GM08714 (cell line): ENCODE results near the gene MRPL28.
"Not testable (repeated sequence)": the region's sequence is repeated elsewhere in the genome, so short reads cannot be mapped to it uniquely, and the experiment has no call there.

Source experiments
- H3K4me3 ChIP-seq: fragments of 200-500 bp; sonication (Bioruptor generic); 2 replicates; pipeline ENCODE4 v1.5.1; 2014; ENCODE audit warnings: mild to moderate bottlenecking, low read length, inconsistent platforms
- ZNF274 ChIP-seq: IDR thresholded peaks from 2 replicates; pipeline ENCODE4 v1.6.1; 2012; ENCODE audit warnings: mild to moderate bottlenecking, low read depth, low read length

The MRPL28 gene

GRCh38 chr16:372302-372983 lies 2.1 kb upstream of the MRPL28 start:
- no peak overlapping the region for H3K4me3 ChIP-seq
- TF ChIP-seq ZNF274 = no peak

- TF ChIP-seq ZNF274 = no peak
- no peak overlapping the region for H3K4me3 ChIP-seq
These were observed 1.4 kb upstream of the MRPL28 start for GRCh38 chr16:371515-372301.

- H3K4me3 ChIP-seq = no peak overlapping the region
- no peak for TF ChIP-seq ZNF274
These were observed 709 bp upstream of the MRPL28 start for GRCh38 chr16:370979-371514.

GRCh38 chr16:369866-370436 lies 387 bp downstream of the MRPL28 start:
- H3K4me3 ChIP-seq = peak overlapping the region; percentile 55; the same call in 1 of the 2 replicates
- no peak for TF ChIP-seq ZNF274

GRCh38 chr16:369275-369865 lies 968 bp downstream of the MRPL28 start:
- TF ChIP-seq ZNF274 = no peak
- peak overlapping the region; percentile 55; the same call in 1 of the 2 replicates for H3K4me3 ChIP-seq

GRCh38 chr16:368388-369158 lies 1.8 kb downstream of the MRPL28 start:
- H3K4me3 ChIP-seq = no peak overlapping the region

GRCh38 chr16:367333-367903 lies 2.9 kb downstream of the MRPL28 start:
- no peak for TF ChIP-seq ZNF274
- no peak overlapping the region for H3K4me3 ChIP-seq

More at GRCh38 chr16:368388-369158, 1.8 kb downstream of the MRPL28 start:
- TF ChIP-seq ZNF274 = no peak

- no peak for TF ChIP-seq ZNF274
- no peak overlapping the region for H3K4me3 ChIP-seq
These were observed 3.9 kb downstream of the MRPL28 start for GRCh38 chr16:366476-366875.

GRCh38 chr16:364595-365491 lies 5.5 kb downstream of the MRPL28 start:
- H3K4me3 ChIP-seq = no peak overlapping the region
- no peak for TF ChIP-seq ZNF274

- no peak overlapping the region for H3K4me3 ChIP-seq
- no peak for TF ChIP-seq ZNF274
These were observed 6.4 kb downstream of the MRPL28 start for GRCh38 chr16:363766-364490.

- no peak for TF ChIP-seq ZNF274
- no peak overlapping the region for H3K4me3 ChIP-seq
These were observed 7.1 kb downstream of the MRPL28 start for GRCh38 chr16:363110-363765.

- H3K4me3 ChIP-seq = not testable (repeated sequence)
These were observed 7.7 kb downstream of the MRPL28 start for GRCh38 chr16:362702-362999.
